Suprapubic skin (tissue), 4 donors: ENCODE results near the gene YWHAE. TPM values are rescaled to one million over a fixed set of nuclear protein-coding genes. Genes with fewer than 3 reads are reported as not detected.
"Not testable (repeated sequence)": the region's sequence is repeated elsewhere in the genome, so short reads cannot be mapped to it uniquely, and the experiment has no call there.

Source experiments
- DNase-seq, 2 donors: peaks; one replicate each; pipeline ENCODE4 v3.0.0-alpha.2; 2019; ENCODE audit warnings: low spot score in 2 of 2
- H3K27ac ChIP-seq: fragments of 200-600 bp; sonication (generic); one replicate; pipeline ENCODE4 v1.5.1; 2019
- H3K27me3 ChIP-seq: fragments of 200-600 bp; sonication (generic); one replicate; pipeline ENCODE4 v1.5.1; 2019
- H3K36me3 ChIP-seq: fragments of 200-600 bp; sonication (generic); one replicate; pipeline ENCODE4 v1.5.1; 2019
- H3K4me1 ChIP-seq: fragments of 200-600 bp; sonication (generic); one replicate; pipeline ENCODE4 v1.5.1; 2019
- H3K4me3 ChIP-seq: fragments of 200-600 bp; sonication (generic); one replicate; pipeline ENCODE4 v1.5.1; 2019; ENCODE audit warnings: mild to moderate bottlenecking
- H3K9me3 ChIP-seq: fragments of 200-600 bp; sonication (generic); one replicate; pipeline ENCODE4 v1.5.1; 2019
- CTCF ChIP-seq, 2 donors: fragments of 200-600 bp in 1 of 2; fragments of 450-650 bp in 1 of 2; sonication (generic) in 1 of 2; IDR thresholded peaks; one replicate each; pipeline ENCODE4 v1.5.1; 2016 to 2019; ENCODE audit warnings: antibody characterized with exemption in 2 of 2, mild to moderate bottlenecking in 1 of 2, moderate library complexity in 1 of 2
- EP300 ChIP-seq: sonication (generic); formaldehyde crosslinking; IDR thresholded peaks from one replicate; pipeline ENCODE4 v1.6.1; 2017; ENCODE audit warnings: antibody characterized with exemption
- POLR2A ChIP-seq, 2 donors: fragments of 450-650 bp; IDR thresholded peaks; one replicate each; pipeline ENCODE4 v1.6.1; 2017; ENCODE audit warnings: antibody characterized with exemption in 2 of 2, mild to moderate bottlenecking in 2 of 2, moderate library complexity in 2 of 2
- POLR2AphosphoS5 ChIP-seq, 3 donors: sonication (generic); formaldehyde crosslinking; IDR thresholded peaks; one replicate each; pipeline ENCODE4 v1.6.1; 2017; ENCODE audit warnings: antibody characterized with exemption in 3 of 3
- WGBS: methylation state at CpG from one replicate; pipeline ENCODE4 v1.1.5; 2018; 5-methylcytosine and 5-hydroxymethylcytosine counted together
- total RNA-seq, 4 donors: library from RNA; depleted of rRNA; stranded (reverse); fragments of >200 nt; gene quantifications; one replicate each; pipeline ENCODE4 v1.1.0, GENCODE V29; 2016

Gene YWHAE
- total RNA-seq, 4 donors from 2014 or later: 467 to 572 (median 520) TPM

DNA sequence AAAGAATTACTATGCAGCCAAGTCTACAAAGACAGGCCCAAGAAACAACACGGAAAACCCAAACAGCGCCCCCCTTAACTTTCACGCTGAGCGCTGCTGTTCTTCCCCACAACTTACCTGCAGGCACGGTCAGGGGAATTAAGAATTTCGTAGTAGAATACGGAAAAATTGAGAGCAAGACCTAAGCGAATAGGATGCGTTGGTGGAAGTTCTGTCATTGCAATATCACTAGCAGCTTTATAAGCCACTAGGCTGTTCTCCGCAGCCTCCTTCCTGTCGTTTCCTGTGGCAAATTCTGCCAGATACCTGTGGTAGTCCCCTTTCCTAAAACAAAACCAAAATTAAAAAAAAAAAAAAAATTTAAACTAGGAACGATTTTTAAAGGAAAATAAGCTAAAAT lies 39.0 kb downstream of the YWHAE start:
- H3K4me3 ChIP-seq: no peak overlapping the region
- peaks cover 51% of the 10 kb centered on the region for H3K4me1 ChIP-seq
- 74% methylated on average over 12 of the region's 12 CpGs for WGBS
- no peak for TF ChIP-seq POLR2A (IDR thresholded peaks at IDR 0.05)
- H3K27me3 ChIP-seq: no peaks in the 10 kb centered on the region
- no peak overlapping the region for H3K27ac ChIP-seq
- peaks cover 62% of the 10 kb centered on the region for H3K36me3 ChIP-seq
- no peak for DNase-seq
- H3K9me3 ChIP-seq: no peaks in the 10 kb centered on the region

GRCh38 chr17:1360315-1360714 lies 39.7 kb downstream of the YWHAE start:
- not testable (repeated sequence) for H3K27ac ChIP-seq, DNase-seq, H3K27me3 ChIP-seq, H3K4me3 ChIP-seq, H3K9me3 ChIP-seq
- Histone ChIP-seq H3K36me3 (peaks cover 69% of the 10 kb centered on the region), H3K4me1 (peaks cover 44% of the 10 kb centered on the region)
- WGBS: 26% methylated on average over 5 of the region's 5 CpGs

DNA sequence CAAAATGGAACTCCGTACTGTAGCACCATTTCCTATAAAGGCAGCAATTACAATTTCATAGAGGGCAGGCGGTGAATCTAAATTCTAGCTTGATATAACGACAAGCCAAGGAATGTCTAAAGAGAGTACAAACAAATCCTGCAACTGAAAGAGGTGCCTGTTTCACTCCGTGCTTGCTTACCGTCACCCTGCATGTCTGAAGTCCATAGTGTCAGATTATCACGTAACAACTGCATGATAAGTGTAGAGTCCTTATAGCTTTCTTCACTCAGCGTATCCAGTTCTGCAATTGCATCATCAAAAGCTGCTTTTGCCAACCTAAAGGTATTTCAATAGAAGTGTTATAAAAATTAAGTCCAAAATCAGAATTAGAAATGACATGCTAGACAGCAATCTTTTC lies 46.0 kb downstream of the YWHAE start:
- H3K36me3 ChIP-seq: peaks cover 82% of the 10 kb centered on the region
- H3K9me3 ChIP-seq: no peaks in the 10 kb centered on the region
- WGBS: 92% methylated on average over 7 of the region's 7 CpGs
- no peak overlapping the region for H3K4me3 ChIP-seq
- TF ChIP-seq POLR2AphosphoS5 (IDR thresholded peaks at IDR 0.05) (no peak), CTCF (IDR thresholded peaks at IDR 0.05) (no peak), POLR2A (IDR thresholded peaks at IDR 0.05) (no peak), EP300 (no peak)
- no peak overlapping the region for H3K27ac ChIP-seq
- H3K27me3 ChIP-seq: no peaks in the 10 kb centered on the region
- H3K4me1 ChIP-seq: no peaks in the 10 kb centered on the region
- no peak for DNase-seq

DNA sequence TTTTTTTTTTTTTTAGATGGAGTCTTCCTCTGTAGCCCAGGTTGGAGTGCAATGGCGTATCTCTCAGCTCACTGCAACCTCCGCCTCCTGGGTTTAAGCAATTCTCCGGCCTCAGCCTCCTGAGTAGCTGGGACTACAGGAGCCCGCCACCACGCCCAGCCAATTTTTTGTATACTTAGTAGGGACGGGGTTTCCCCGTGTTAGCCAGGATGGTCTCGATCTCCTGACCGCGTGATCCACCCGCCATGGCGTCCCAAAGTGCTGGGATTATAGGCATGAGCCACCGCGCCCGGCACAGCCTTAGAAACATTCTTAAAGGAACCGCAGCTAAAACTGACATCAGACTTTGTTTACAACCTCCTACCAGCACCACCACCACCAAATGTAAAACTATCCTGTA lies 47.5 kb downstream of the YWHAE start:
- not testable (repeated sequence) for H3K27ac ChIP-seq, H3K9me3 ChIP-seq, H3K4me3 ChIP-seq, H3K4me1 ChIP-seq, H3K27me3 ChIP-seq
- peak in 1 of 2 donors; percentile 40 for DNase-seq
- H3K36me3 ChIP-seq: peaks cover 74% of the 10 kb centered on the region
- 83% methylated on average over 16 of the region's 16 CpGs for WGBS

GRCh38 chr17:1351971-1352370 lies 48.1 kb downstream of the YWHAE start:
- 58% methylated on average over 3 of the region's 3 CpGs for WGBS
- TF ChIP-seq POLR2A (IDR thresholded peaks at IDR 0.05): no peak
- TF ChIP-seq CTCF (IDR thresholded peaks at IDR 0.05): no peak
- TF ChIP-seq EP300: no peak
- no peak for TF ChIP-seq POLR2AphosphoS5 (IDR thresholded peaks at IDR 0.05)
- peaks cover 75% of the 10 kb centered on the region for H3K36me3 ChIP-seq
- no peaks in the 10 kb centered on the region for H3K9me3 ChIP-seq
- H3K4me3 ChIP-seq: no peak overlapping the region
- H3K4me1 ChIP-seq: no peaks in the 10 kb centered on the region
- no peak for DNase-seq
- H3K27ac ChIP-seq: no peak overlapping the region
- H3K27me3 ChIP-seq: no peaks in the 10 kb centered on the region

- Histone ChIP-seq H3K9me3 (no peaks in the 10 kb centered on the region), H3K4me1 (peaks cover 3% of the 10 kb centered on the region), H3K27me3 (no peaks in the 10 kb centered on the region), H3K36me3 (peaks cover 68% of the 10 kb centered on the region), H3K4me3 (no peak overlapping the region), H3K27ac (no peak overlapping the region)
- TF ChIP-seq CTCF (IDR thresholded peaks at IDR 0.05): no peak
- TF ChIP-seq POLR2AphosphoS5 (IDR thresholded peaks at IDR 0.05): no peak
- no peak for TF ChIP-seq POLR2A (IDR thresholded peaks at IDR 0.05)
- TF ChIP-seq EP300: no peak
- no peak for DNase-seq
- 86% methylated on average over 5 of the region's 5 CpGs for WGBS
Observed at GRCh38 chr17:1351275-1351674, 48.7 kb downstream of the YWHAE start.

- TF ChIP-seq POLR2AphosphoS5 (IDR thresholded peaks at IDR 0.05) (no peak), EP300 (no peak), POLR2A (IDR thresholded peaks at IDR 0.05) (no peak), CTCF (IDR thresholded peaks at IDR 0.05) (no peak)
- H3K4me1 ChIP-seq: peaks cover 4% of the 10 kb centered on the region
- DNase-seq: no peak
- H3K27ac ChIP-seq: peak overlapping the region; percentile 59
- peak overlapping the region; percentile 13 for H3K4me3 ChIP-seq
- 27% methylated on average over 11 of the region's 11 CpGs for WGBS
- H3K36me3 ChIP-seq: peaks cover 65% of the 10 kb centered on the region
- no peaks in the 10 kb centered on the region for H3K27me3 ChIP-seq
- H3K9me3 ChIP-seq: no peaks in the 10 kb centered on the region
Observed at GRCh38 chr17:1347589-1348323, 52.3 kb downstream of the YWHAE start.
